Measurements from ENCODE around the gene GID8. TPM values are rescaled to one million over a fixed set of nuclear protein-coding genes. Genes with fewer than 3 reads are reported as not detected.

Gene GID8
- total RNA-seq, 1 donor from 2014 or later, result 45.0 TPM

DNA sequence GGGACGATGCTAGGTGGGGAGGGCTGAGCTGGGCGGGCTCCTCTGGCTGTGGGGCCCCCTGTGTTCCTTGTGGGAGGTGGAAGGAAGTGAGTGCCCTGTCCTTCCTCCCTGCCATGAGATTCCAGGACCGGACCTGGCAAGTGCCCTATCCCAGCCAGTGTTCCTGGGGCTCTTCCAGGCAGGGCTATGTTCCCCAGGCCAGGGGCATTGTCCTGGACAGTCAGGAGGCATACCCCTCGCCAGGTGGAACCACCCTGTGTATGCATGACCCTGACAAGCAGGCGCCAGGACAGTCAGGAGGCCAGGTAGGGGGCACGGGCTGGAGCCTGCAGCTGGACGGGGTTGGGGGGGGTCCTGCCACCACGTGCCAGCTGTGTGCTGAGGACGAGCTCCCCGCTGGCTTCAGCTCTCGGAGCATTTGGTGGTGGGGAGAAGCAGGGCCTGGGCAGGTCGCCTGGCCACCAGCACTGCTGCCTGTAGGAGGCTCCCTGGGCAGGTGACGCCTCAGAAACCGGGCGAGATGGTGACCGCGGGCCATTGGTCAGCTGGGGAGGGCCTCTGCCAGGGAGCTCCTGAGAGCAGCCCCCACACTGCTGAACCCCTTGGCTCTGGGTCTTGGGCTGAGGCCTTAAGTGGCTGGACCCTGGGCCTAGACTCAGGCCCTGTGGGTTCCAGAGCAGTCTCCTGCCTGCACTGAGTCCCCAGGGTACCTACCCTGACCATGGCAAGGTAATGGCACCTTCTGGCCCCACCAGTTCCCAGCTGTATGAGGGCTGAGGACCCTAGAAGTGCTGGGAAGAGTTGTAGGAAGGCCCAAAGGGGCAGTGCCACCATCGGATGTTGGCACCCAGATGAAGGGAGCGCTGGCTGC, 15.3 kb downstream of the GID8 start:
- Mint-ChIP-seq H3K27me3 (ENCODE audit: unreplicated experiment) (peaks cover 5% of the 10 kb centered on the region), H3K4me3 (ENCODE audit: unreplicated experiment) (no peak overlapping the region), H3K27ac (ENCODE audit: unreplicated experiment) (no peak overlapping the region), H3K9me3 (ENCODE audit: unreplicated experiment) (no peaks in the 10 kb centered on the region), H3K36me3 (ENCODE audit: low read depth, unreplicated experiment) (peaks cover 9% of the 10 kb centered on the region), H3K4me1 (ENCODE audit: unreplicated experiment) (peaks cover 10% of the 10 kb centered on the region)
- TF ChIP-seq CTCF (IDR thresholded peaks at IDR 0.05; ENCODE audit: unreplicated experiment), result no peak
- no peak for DNase-seq (ENCODE audit: low spot score)

GRCh38 chr20:62953839-62954703, 16.1 kb downstream of the GID8 start:
- Mint-ChIP-seq H3K36me3 (ENCODE audit: low read depth, unreplicated experiment) (peaks cover 5% of the 10 kb centered on the region), H3K27me3 (ENCODE audit: unreplicated experiment) (peaks cover 5% of the 10 kb centered on the region), H3K4me3 (ENCODE audit: unreplicated experiment) (no peak overlapping the region), H3K9me3 (ENCODE audit: unreplicated experiment) (no peaks in the 10 kb centered on the region), H3K4me1 (ENCODE audit: unreplicated experiment) (peaks cover 10% of the 10 kb centered on the region), H3K27ac (ENCODE audit: unreplicated experiment) (no peak overlapping the region)
- DNase-seq (ENCODE audit: low spot score), result peak; percentile 53
- no peak for TF ChIP-seq CTCF (IDR thresholded peaks at IDR 0.05; ENCODE audit: unreplicated experiment)

DNA sequence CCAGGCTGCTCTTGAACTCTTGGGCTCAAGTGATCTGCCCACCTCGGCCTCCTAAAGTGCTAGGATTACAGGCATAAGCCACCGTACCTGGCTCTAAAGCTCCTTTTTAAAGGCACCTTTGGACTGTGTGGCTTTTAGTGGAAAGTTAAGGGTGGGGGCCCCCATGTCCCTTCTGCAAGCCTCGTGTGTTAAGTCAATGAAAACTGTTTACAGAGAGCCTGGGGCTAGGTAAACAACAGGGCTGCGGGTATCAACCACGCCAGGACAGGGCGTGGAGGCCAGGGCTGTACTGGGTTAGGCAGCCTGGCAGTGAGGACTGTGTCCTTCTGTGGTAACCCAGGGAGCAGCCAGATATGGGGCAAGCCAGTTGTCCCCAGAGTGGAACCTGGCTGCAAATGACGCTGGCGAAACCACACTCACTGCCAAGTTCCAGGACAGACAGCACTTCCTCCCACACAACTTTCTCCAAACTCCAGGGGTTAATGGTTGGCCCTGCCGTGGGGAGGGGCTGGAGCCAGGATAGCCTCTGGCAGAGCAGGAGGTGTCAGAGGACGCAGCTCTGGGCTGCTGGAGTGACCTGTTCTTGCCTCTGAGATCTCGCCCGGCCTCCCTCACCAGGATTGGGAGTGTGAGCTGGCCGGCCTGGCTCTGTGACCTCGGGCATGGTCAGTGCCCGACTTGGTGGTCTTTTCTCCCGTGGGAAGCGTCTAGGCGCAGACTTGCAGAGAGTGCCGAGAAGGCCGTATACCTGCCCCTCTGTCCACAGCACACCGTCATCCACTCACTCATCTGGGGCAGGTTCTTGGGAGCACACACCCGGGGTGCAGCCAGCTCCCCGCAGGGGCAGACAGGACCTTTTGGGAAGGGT, 17.8 kb downstream of the GID8 start:
- Mint-ChIP-seq H3K36me3 (ENCODE audit: low read depth, unreplicated experiment) (no peaks in the 10 kb centered on the region), H3K4me3 (ENCODE audit: unreplicated experiment) (no peak overlapping the region)

More for the DNA sequence above, 17.8 kb downstream of the GID8 start:
- no peak for DNase-seq (ENCODE audit: low spot score)
- Mint-ChIP-seq H3K4me1 (ENCODE audit: unreplicated experiment) (peaks cover 10% of the 10 kb centered on the region), H3K27ac (ENCODE audit: unreplicated experiment) (no peak overlapping the region), H3K9me3 (ENCODE audit: unreplicated experiment) (no peaks in the 10 kb centered on the region), H3K27me3 (ENCODE audit: unreplicated experiment) (peaks cover 7% of the 10 kb centered on the region)
- TF ChIP-seq CTCF (IDR thresholded peaks at IDR 0.05; ENCODE audit: unreplicated experiment), result no peak
